ENCODE measurements around the gene RUFY4. TPM values are rescaled to one million over a fixed set of nuclear protein-coding genes. Genes with fewer than 3 reads are reported as not detected.
"Not testable (repeated sequence)": the region's sequence is repeated elsewhere in the genome, so short reads cannot be mapped to it uniquely, and the experiment has no call there.

The RUFY4 gene, protein sequence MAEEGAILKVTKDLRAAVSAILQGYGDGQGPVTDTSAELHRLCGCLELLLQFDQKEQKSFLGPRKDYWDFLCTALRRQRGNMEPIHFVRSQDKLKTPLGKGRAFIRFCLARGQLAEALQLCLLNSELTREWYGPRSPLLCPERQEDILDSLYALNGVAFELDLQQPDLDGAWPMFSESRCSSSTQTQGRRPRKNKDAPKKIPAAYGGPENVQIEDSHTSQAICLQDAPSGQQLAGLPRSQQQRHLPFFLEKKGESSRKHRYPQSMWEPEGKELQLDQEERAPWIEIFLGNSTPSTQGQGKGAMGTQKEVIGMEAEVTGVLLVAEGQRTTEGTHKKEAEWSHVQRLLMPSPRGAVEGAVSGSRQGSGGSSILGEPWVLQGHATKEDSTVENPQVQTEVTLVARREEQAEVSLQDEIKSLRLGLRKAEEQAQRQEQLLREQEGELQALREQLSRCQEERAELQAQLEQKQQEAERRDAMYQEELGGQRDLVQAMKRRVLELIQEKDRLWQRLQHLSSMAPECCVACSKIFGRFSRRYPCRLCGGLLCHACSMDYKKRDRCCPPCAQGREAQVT
- total RNA-seq: not detected
- long read RNA-seq, partial matches to known transcripts: 1 of 2 reads
- long read RNA-seq, other reads (novel, unspliced or antisense): 1 of 2 reads

DNA sequence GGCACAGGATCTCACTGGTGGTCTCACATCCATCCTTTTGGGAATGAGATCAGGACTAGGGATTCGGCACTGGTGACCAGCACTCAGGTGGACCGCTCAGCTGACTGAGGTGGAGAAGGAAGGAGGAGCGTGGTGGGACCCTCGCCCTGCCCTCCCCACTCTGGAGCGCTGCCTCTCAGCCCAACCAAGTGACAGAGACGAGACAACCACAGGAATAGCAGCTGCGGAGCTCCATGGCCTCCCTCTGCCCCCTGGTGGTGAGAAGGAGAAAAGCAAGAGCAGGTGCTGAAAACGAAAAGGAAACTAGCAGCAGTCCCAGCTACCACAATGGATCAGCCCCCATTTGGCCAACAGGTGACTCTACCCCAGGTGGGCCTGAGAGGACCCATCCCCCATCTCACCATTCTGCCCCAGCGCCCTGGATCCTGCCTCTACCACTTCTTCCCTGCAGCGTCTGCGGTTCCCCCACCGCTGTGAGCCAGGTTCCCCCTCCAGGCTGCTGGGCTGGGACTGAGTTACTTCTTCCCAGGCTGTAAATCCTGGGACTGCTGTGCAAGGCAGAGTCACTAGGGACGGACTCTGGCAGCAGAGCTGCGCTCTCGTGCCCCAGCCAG lies at the start of gene RUFY4:
RUFY4 (plus strand) TSS at position 533 of the 614 bp plus-strand sequence. CDS start 1,353 bp downstream, outside the sequence.
- H3K9me3 ChIP-seq; intact Hi-C loops (cut with DNase I); H3K4me1 ChIP-seq; H3K27ac ChIP-seq; H3K27me3 ChIP-seq; DNase-seq; H3K36me3 ChIP-seq: not testable (repeated sequence)
- peak within 1 kb of the TSS; percentile 29 for H3K4me3 ChIP-seq
- TF ChIP-seq, protein P1, sequence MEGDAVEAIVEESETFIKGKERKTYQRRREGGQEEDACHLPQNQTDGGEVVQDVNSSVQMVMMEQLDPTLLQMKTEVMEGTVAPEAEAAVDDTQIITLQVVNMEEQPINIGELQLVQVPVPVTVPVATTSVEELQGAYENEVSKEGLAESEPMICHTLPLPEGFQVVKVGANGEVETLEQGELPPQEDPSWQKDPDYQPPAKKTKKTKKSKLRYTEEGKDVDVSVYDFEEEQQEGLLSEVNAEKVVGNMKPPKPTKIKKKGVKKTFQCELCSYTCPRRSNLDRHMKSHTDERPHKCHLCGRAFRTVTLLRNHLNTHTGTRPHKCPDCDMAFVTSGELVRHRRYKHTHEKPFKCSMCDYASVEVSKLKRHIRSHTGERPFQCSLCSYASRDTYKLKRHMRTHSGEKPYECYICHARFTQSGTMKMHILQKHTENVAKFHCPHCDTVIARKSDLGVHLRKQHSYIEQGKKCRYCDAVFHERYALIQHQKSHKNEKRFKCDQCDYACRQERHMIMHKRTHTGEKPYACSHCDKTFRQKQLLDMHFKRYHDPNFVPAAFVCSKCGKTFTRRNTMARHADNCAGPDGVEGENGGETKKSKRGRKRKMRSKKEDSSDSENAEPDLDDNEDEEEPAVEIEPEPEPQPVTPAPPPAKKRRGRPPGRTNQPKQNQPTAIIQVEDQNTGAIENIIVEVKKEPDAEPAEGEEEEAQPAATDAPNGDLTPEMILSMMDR (IDR thresholded peaks at IDR 0.05): peak; percentile 82
- peak; percentile 89 for ATAC-seq

DNA sequence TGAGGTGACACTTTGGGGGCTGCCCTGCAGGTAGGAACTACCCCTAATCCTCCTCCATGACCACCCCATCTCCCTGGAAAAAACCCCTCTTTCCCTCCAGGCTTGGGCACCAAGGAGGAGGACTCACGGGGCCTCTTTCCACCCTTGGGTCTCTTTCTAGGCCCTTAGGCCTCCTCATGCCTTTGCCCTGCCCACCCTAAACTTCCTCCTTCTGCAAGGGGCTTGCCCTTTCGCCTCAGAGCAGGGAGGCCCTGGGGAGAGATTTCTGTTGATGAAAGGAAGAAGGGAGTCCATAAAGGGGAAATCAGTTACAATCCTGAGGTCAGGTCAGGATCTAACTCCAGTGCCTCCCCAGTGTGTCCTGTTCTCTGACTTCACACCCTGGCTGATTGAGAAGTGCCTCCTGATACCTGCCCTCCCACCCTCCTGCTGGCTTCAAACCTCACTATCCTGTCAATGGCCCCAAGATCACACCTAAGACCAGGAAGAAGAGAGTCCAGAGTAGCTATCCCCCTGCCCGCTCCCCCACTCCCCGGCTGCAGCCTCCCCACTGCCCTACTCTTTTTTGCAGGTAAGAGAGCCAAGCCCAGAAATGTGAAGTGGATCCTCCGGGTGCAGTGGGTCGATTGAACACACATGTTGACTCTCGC lies 49.5 kb upstream of the RUFY4 start:
- H3K36me3 ChIP-seq: no peaks in the 10 kb centered on the region
- intact Hi-C loops (cut with DNase I): no loop called here
- no peaks in the 10 kb centered on the region for H3K9me3 ChIP-seq
- H3K4me1 ChIP-seq: peaks cover 13% of the 10 kb centered on the region
- H3K4me3 ChIP-seq: no peak overlapping the region
- no peak overlapping the region for H3K27ac ChIP-seq
- no peaks in the 10 kb centered on the region for H3K27me3 ChIP-seq
- peak; percentile 32 for DNase-seq
- TF ChIP-seq, protein P1 (IDR thresholded peaks at IDR 0.05): no peak
- ATAC-seq: peak; percentile 7

DNA sequence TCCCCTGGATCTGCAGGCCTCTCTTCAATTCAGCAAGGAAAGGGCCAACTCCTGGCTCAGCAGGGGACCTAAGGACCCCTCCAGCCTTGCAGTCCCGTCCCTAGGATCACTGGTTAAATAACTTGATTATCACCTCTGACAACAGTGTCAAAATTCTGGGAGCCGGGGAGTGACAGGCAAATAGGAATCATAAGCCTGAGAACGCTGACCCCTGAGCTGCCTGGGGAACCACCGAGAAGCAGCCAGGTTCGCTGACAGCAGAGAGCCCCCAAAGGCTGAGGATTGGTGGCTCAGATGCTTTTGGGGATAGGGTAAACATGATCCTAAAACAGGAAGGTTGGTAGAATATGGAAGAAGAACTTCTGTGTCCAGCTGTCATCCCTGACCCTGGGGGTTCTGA lies 48.8 kb upstream of the RUFY4 start:
- H3K27ac ChIP-seq: no peak overlapping the region
- H3K36me3 ChIP-seq: no peaks in the 10 kb centered on the region
- intact Hi-C loops (cut with DNase I): no loop called here
- TF ChIP-seq, protein P1 (IDR thresholded peaks at IDR 0.05): no peak
- ATAC-seq (no peak), DNase-seq (peak; percentile 38)
- H3K27me3 ChIP-seq: no peaks in the 10 kb centered on the region
- H3K4me1 ChIP-seq: peaks cover 13% of the 10 kb centered on the region
- H3K4me3 ChIP-seq: no peak overlapping the region
- no peaks in the 10 kb centered on the region for H3K9me3 ChIP-seq

DNA sequence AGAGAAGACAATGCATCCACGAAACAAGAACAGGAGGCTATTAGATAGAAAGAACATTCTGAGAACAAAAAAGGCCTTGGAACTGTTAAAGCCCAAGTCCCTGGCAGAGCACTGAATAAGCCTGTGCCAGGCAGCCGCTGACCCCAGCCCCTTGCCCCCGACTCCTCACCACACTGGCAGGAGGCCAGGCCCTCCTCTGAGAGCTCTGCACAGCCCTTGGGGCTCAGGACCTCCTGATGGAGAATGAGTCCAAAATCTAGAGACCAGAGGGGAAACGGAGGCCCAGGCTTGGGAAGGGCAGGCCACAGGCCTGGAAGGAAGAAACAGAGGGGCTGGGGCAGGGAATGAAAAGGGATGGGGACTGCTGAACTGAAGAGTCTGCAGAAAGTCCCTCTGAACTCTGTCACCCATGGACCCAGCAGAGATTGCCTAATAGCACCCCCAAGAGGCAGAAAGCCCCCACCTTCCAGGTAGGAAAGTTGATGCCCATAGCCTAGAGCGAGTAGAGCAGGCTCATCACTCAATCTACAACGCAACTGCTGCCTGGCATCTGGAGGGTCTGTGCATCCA lies 48.0 kb upstream of the RUFY4 start:
- Histone ChIP-seq H3K4me1 (peaks cover 13% of the 10 kb centered on the region), H3K36me3 (no peaks in the 10 kb centered on the region), H3K27me3 (no peaks in the 10 kb centered on the region), H3K27ac (no peak overlapping the region), H3K9me3 (no peaks in the 10 kb centered on the region), H3K4me3 (no peak overlapping the region)
- TF ChIP-seq, protein P1 (IDR thresholded peaks at IDR 0.05): no peak
- intact Hi-C loops (cut with DNase I): no loop called here
- ATAC-seq: no peak
- DNase-seq: peak; percentile 54

DNA sequence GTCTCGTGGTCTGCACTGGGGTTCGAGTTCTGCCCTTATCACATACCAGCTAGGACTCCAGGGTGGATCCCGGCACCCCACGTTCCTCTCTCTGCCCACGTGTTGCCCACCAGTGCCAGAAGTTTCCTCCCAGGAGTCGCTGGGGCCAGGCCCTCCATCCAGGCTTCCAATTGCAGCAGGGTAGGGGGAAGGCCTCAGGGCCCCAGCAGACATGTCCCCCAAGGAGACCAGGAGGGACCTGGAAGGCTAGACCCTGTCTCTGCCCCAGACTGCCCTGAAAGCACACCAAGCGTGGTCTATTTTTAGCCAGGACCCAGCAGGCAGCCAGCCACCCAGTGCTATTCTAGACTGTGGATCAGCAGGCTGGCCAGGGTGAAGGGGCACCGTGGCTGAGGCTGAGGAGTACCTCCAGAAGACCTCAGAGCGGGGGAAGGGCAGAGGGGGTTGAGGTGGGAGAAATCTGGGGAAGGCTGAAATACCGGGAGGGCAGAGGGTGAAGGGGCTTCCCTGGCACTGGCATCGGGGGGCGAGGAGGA lies 47.4 kb upstream of the RUFY4 start:
- H3K36me3 ChIP-seq: no peaks in the 10 kb centered on the region
- H3K9me3 ChIP-seq: no peaks in the 10 kb centered on the region
- ATAC-seq (no peak), DNase-seq (peak; percentile 62)
- no peak overlapping the region for H3K27ac ChIP-seq
- no peaks in the 10 kb centered on the region for H3K27me3 ChIP-seq
- TF ChIP-seq, protein P1 (IDR thresholded peaks at IDR 0.05): no peak
- no peak overlapping the region for H3K4me3 ChIP-seq
- H3K4me1 ChIP-seq: peaks cover 13% of the 10 kb centered on the region
- intact Hi-C loops (cut with DNase I): no loop called here

Measured in upper lobe of right lung (tissue), 1 donor.